CD4-positive, alpha-beta memory T cell (primary cell): ENCODE data around the gene SBK2. TPM values are rescaled to one million over a fixed set of nuclear protein-coding genes. Genes with fewer than 3 reads are reported as not detected.
A peak's percentile ranks its signal among the peaks of the same experiment; 100 is the strongest.

Experiments used
- CTCF ChIA-PET: fragments of 350-600 bp; sonication (Branson Sonifier 250); formaldehyde crosslinking; loops from one replicate; lab custom pipeline; 2021; ENCODE audit warnings: inconsistent platforms; ENCODE audit not compliant: partially characterized antibody; lab: Charles Lee
- POLR2A ChIA-PET: fragments of 350-600 bp; sonication (Branson Sonifier 250); formaldehyde crosslinking; loops from one replicate; lab custom pipeline; 2021; ENCODE audit not compliant: partially characterized antibody; lab: Charles Lee
- DNase-seq, 5 donors: peaks; one replicate each; pipeline versions ENCODE4 v3.0.0 to v3.0.0-alpha.2; 2020 to 2022; ENCODE audit warnings: mixed read lengths in 1 of 5
- H3K27ac ChIP-seq: one replicate; pipeline ENCODE4 v1.7.0; 2013; ENCODE audit warnings: low read depth, low read length
- H3K27me3 ChIP-seq: 2 replicates; pipeline ENCODE4 v1.7.0; 2013; ENCODE audit warnings: mild to moderate bottlenecking, low read length, moderate library complexity; ENCODE audit not compliant: insufficient read depth
- H3K36me3 ChIP-seq: 2 replicates; pipeline ENCODE4 v1.7.0; 2013; ENCODE audit warnings: mild to moderate bottlenecking, low read length, moderate library complexity; ENCODE audit not compliant: insufficient read depth
- H3K4me1 ChIP-seq: 2 replicates; pipeline ENCODE4 v1.7.0; 2013; ENCODE audit warnings: mild to moderate bottlenecking, low read length, moderate library complexity; ENCODE audit not compliant: insufficient read depth
- H3K4me3 ChIP-seq, 2 donors: one replicate each; pipeline ENCODE4 v1.7.0; 2013; ENCODE audit warnings: low read length in 2 of 2, mild to moderate bottlenecking in 1 of 2
- H3K9me3 ChIP-seq, 2 donors: one replicate each; pipeline ENCODE4 v1.7.0; 2013; ENCODE audit warnings: low read length in 2 of 2, control low read depth in 1 of 2; ENCODE audit not compliant: control insufficient read depth in 1 of 2
- H3K27ac Mint-ChIP-seq, 7 donors: one replicate each; pipeline ENCODE4 v1.8.0; 2020 to 2021; ENCODE audit warnings: mixed read lengths in 7 of 7, mild to moderate bottlenecking in 6 of 7, inconsistent platforms in 3 of 7, moderate library complexity in 3 of 7
- H3K27me3 Mint-ChIP-seq, 2 donors: one replicate each; pipeline ENCODE4 v1.8.0; 2020 to 2021; ENCODE audit warnings: mixed read lengths in 2 of 2
- H3K36me3 Mint-ChIP-seq, 2 donors: one replicate each; pipeline ENCODE4 v1.8.0; 2020 to 2021; ENCODE audit warnings: mixed read lengths in 2 of 2, inconsistent platforms in 1 of 2, mild to moderate bottlenecking in 1 of 2
- H3K4me1 Mint-ChIP-seq, 4 donors: one replicate each; pipeline ENCODE4 v1.8.0; 2020 to 2021; ENCODE audit warnings: mixed read lengths in 4 of 4, mild to moderate bottlenecking in 1 of 4
- H3K4me3 Mint-ChIP-seq, 8 donors: one replicate each; pipeline ENCODE4 v1.8.0; 2020 to 2021; ENCODE audit warnings: mixed read lengths in 8 of 8, mild to moderate bottlenecking in 7 of 8, moderate library complexity in 6 of 8, inconsistent platforms in 3 of 8
- H3K9me3 Mint-ChIP-seq, 8 donors: one replicate each; pipeline ENCODE4 v1.8.0; 2020 to 2021; ENCODE audit warnings: mixed read lengths in 8 of 8, mild to moderate bottlenecking in 5 of 8, inconsistent platforms in 3 of 8, moderate library complexity in 1 of 8
- intact Hi-C: fragments of 100-400 bp; cut with micrococcal nuclease; formaldehyde crosslinking; loops from one replicate; pipeline ENCODE4 v1.15.1; 2023
- polyA plus RNA-seq, 2 donors: library from polyadenylated mRNA; unstranded; fragments of 300-500 nt; fragmentation: Illumina TruSeq; gene quantifications; one replicate each; pipeline ENCODE4 v1.2.3, GENCODE V29; 2021
- total RNA-seq, 2 experiments: library from RNA; stranded (reverse); gene quantifications; one replicate each; pipeline ENCODE4 v1.2.3, GENCODE V29; 2021

The SBK2 gene
- total and polyA plus RNA-seq, 4 experiments from 2014 or later = not detected

DNA sequence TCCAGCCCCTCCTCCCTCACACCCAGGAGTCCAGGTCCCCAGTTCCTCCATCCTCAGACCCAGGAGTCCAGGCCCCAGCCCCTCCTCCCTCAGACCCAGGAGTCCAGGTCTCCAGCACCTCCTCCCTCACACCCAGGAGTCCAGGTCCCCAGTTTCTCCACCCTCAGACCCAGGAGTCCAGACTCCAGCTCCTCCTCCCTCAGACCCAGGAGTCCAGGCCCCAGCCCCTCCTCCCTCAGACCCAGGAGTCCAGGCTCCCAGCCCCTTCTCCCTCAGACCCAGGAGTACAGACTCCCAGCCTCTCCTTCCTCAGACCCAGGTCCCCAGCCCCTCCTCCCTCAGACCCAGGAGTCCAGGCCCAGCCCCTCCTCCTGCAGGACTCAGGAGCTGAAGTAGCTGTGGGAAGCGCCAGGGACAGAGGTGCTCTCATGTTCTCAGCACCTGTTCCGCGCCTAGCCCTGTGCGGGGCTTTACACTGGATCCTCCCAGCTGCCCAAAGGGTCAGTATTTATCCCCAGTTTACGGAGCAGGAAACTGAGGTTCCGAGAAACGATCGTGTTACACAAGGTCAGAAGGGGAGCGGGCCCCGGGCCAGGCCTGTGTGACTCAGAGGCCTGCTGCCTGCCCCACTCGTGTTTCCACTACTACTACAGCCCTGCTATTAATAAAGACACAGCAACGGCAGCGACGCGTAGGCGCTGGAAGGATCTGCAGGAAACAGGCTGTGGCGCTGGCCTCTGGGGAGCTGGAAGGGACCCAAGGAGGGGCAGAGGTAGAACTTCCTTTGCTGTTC lies 10.1 kb upstream of the SBK2 start:
- POLR2A ChIA-PET = no interaction called here
- no peaks in the 10 kb centered on the region for H3K36me3 Mint-ChIP-seq
- CTCF ChIA-PET = no interaction called here

DNA sequence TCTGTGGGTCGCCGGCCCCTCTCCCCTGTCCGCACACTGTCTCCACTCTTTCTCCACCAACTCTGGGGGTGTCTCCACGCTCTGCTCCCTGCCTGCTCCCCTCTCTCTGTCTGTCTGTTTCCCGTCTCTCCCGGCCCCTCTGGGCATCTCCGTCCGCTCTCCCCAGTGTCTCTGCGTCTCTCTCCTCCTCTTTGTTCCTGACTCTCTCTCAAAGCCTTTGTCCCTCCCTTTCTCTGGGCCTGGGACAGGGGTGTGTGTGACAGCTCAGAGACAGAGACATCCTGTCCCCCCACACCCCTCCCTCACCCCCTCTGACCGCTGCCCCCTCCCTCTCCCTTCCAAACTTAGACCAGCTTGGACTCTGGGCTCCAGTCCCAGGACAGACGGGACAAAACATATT lies 9.1 kb upstream of the SBK2 start:
- ChIA-PET POLR2A (no interaction called here), CTCF (no interaction called here)
- H3K36me3 ChIP-seq = no peaks in the 10 kb centered on the region
- no peaks in the 10 kb centered on the region for H3K4me1 ChIP-seq
- Mint-ChIP-seq H3K9me3 (peaks cover 0 to 2% (median 0%) of the 10 kb centered on the region in 8 donors), H3K36me3 (no peaks in the 10 kb centered on the region), H3K27me3 (peaks cover 18 to 27% of the 10 kb centered on the region in 2 donors), H3K4me1 (no peaks in the 10 kb centered on the region), H3K4me3 (no peak overlapping the region), H3K27ac (no peak overlapping the region)
- intact Hi-C loops = no loop called here
- H3K4me3 ChIP-seq = no peak overlapping the region
- no peaks in the 10 kb centered on the region for H3K27me3 ChIP-seq
- no peaks in the 10 kb centered on the region for H3K9me3 ChIP-seq
- DNase-seq = no peak
- no peak overlapping the region for H3K27ac ChIP-seq

More for the DNA sequence above, 10.1 kb upstream of the SBK2 start:
- Histone ChIP-seq H3K9me3 (no peaks in the 10 kb centered on the region), H3K27me3 (no peaks in the 10 kb centered on the region), H3K36me3 (no peaks in the 10 kb centered on the region), H3K4me3 (no peak overlapping the region), H3K27ac (no peak overlapping the region), H3K4me1 (no peaks in the 10 kb centered on the region)
- Mint-ChIP-seq H3K27me3 (peaks cover 18 to 27% of the 10 kb centered on the region in 2 donors), H3K4me1 (no peaks in the 10 kb centered on the region), H3K27ac (no peak overlapping the region), H3K9me3 (peaks cover 0 to 2% (median 0%) of the 10 kb centered on the region in 8 donors), H3K4me3 (no peak overlapping the region)
- no peak for DNase-seq
- intact Hi-C loops = no loop called here

DNA sequence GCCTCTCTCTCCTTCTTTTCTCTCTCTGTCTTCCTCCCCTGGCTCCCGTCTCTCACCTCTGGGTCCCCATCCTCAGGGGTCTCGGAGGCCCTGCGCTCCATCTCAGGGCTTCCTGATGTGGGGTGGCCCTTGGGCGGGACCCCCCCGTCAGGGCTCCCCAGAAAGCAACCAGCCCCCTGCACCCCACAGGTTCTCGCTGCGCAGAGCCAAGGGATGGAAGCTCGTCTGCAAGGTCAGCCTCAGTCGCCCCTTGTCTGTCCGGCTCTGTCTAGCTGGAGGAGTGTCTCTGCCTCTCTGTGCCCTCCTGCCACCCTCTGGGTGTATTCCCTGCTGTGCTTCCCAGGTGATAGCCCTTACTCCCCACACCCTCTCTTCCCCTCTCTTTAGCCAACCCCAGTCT lies 8.5 kb upstream of the SBK2 start, which contains the start of gene SBK3:
SBK3 (minus strand) TSS at position 101 of the 400 bp plus-strand sequence; CDS start at position 101, 0 bp downstream.
- Histone ChIP-seq H3K27ac (no peak within 1 kb of the TSS), H3K4me1 (no peaks in the 10 kb centered on the region), H3K4me3 (no peak within 1 kb of the TSS), H3K9me3 (no peaks in the 10 kb centered on the region), H3K36me3 (no peaks in the 10 kb centered on the region), H3K27me3 (no peaks in the 10 kb centered on the region)
- no peak for DNase-seq
- H3K9me3 Mint-ChIP-seq = peaks cover 0 to 2% (median 0%) of the 10 kb centered on the region in 8 donors
- H3K27me3 Mint-ChIP-seq = peaks cover 18 to 27% of the 10 kb centered on the region in 2 donors
- intact Hi-C loops = no loop called here
- CTCF ChIA-PET = no interaction called here
- POLR2A ChIA-PET = no interaction called here
- H3K36me3 Mint-ChIP-seq = no peaks in the 10 kb centered on the region
- H3K4me1 Mint-ChIP-seq = no peaks in the 10 kb centered on the region
- no peak within 1 kb of the TSS for H3K27ac Mint-ChIP-seq
- H3K4me3 Mint-ChIP-seq = no peak within 1 kb of the TSS

- peaks cover 18 to 25% of the 10 kb centered on the region in 2 donors for H3K27me3 Mint-ChIP-seq
- ChIA-PET POLR2A (no interaction called here), CTCF (no interaction called here)
- H3K9me3 ChIP-seq = no peaks in the 10 kb centered on the region
- intact Hi-C loops = no loop called here
- H3K9me3 Mint-ChIP-seq = peaks cover 0 to 2% (median 0%) of the 10 kb centered on the region in 8 donors
- H3K4me3 ChIP-seq = no peak overlapping the region
- no peak for DNase-seq
- H3K27ac ChIP-seq = no peak overlapping the region
- no peaks in the 10 kb centered on the region for H3K4me1 Mint-ChIP-seq
- no peaks in the 10 kb centered on the region for H3K36me3 Mint-ChIP-seq
- H3K27ac Mint-ChIP-seq = no peak overlapping the region
- no peaks in the 10 kb centered on the region for H3K27me3 ChIP-seq
- H3K4me3 Mint-ChIP-seq = no peak overlapping the region
- no peaks in the 10 kb centered on the region for H3K4me1 ChIP-seq
- H3K36me3 ChIP-seq = no peaks in the 10 kb centered on the region
These were observed 8.0 kb upstream of the SBK2 start for GRCh38 chr19:55544776-55545439.

DNA sequence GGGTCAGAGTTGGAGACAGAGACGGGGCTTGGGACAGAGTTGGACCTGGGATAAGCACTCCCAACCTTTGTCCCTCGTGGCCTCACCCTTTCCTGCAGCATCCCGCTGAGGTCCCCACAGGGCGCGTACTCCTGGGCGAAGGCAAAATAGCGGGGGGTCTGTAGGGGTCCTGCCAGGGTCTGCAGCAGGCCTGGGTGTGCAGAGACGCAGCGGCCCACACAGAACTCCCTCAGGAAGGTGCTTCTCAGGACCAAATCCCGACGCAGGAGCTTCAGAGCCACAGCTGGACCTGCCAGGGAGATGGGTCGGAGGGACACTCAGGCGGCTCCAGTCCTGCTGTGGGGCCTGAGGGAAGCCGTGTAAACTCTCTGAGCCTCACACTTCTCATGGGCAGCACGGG lies 7.1 kb upstream of the SBK2 start:
- CTCF ChIA-PET = no interaction called here

GRCh38 chr19:55543567-55543966 lies 6.6 kb upstream of the SBK2 start:
- no peak for DNase-seq
- no peaks in the 10 kb centered on the region for H3K27me3 ChIP-seq
- no peak overlapping the region for H3K4me3 ChIP-seq
- CTCF ChIA-PET = no interaction called here
- Mint-ChIP-seq H3K9me3 (peaks cover 0 to 2% (median 0%) of the 10 kb centered on the region in 8 donors), H3K4me3 (peak overlapping the region in 1 of 8 donors; percentile 5), H3K36me3 (no peaks in the 10 kb centered on the region), H3K4me1 (no peaks in the 10 kb centered on the region), H3K27me3 (peaks cover 18 to 22% of the 10 kb centered on the region in 2 donors), H3K27ac (no peak overlapping the region)
- no peaks in the 10 kb centered on the region for H3K9me3 ChIP-seq
- POLR2A ChIA-PET = no interaction called here
- H3K4me1 ChIP-seq = no peaks in the 10 kb centered on the region
- no peaks in the 10 kb centered on the region for H3K36me3 ChIP-seq
- intact Hi-C loops = no loop called here
- no peak overlapping the region for H3K27ac ChIP-seq

More for the DNA sequence above, 7.1 kb upstream of the SBK2 start:
- Mint-ChIP-seq H3K4me1 (no peaks in the 10 kb centered on the region), H3K9me3 (peaks cover 0 to 2% (median 0%) of the 10 kb centered on the region in 8 donors), H3K27ac (no peak overlapping the region), H3K4me3 (no peak overlapping the region), H3K36me3 (no peaks in the 10 kb centered on the region), H3K27me3 (peaks cover 18 to 22% of the 10 kb centered on the region in 2 donors)
- H3K4me3 ChIP-seq = no peak overlapping the region
- H3K36me3 ChIP-seq = no peaks in the 10 kb centered on the region
- POLR2A ChIA-PET = no interaction called here
- H3K27ac ChIP-seq = no peak overlapping the region
- intact Hi-C loops = no loop called here
- DNase-seq = no peak
- no peaks in the 10 kb centered on the region for H3K27me3 ChIP-seq
- H3K9me3 ChIP-seq = no peaks in the 10 kb centered on the region
- H3K4me1 ChIP-seq = no peaks in the 10 kb centered on the region

- Histone ChIP-seq H3K27me3 (no peaks in the 10 kb centered on the region), H3K4me1 (no peaks in the 10 kb centered on the region), H3K36me3 (no peaks in the 10 kb centered on the region), H3K27ac (no peak overlapping the region), H3K4me3 (no peak overlapping the region), H3K9me3 (no peaks in the 10 kb centered on the region)
- H3K36me3 Mint-ChIP-seq = no peaks in the 10 kb centered on the region
- intact Hi-C loops = no loop called here
- ChIA-PET POLR2A (no interaction called here), CTCF (no interaction called here)
- peaks cover 0 to 2% (median 0%) of the 10 kb centered on the region in 8 donors for H3K9me3 Mint-ChIP-seq
- H3K27me3 Mint-ChIP-seq = peaks cover 11 to 13% of the 10 kb centered on the region in 2 donors
- DNase-seq = no peak
- no peak overlapping the region for H3K27ac Mint-ChIP-seq
- H3K4me1 Mint-ChIP-seq = no peaks in the 10 kb centered on the region
- H3K4me3 Mint-ChIP-seq = no peak overlapping the region
These were observed 5.4 kb upstream of the SBK2 start for GRCh38 chr19:55542292-55542855.
